D721Med (cell line): ENCODE measurements around the gene PALM.

Experiments
- DNase-seq: peaks from one replicate; pipeline ENCODE4 v3.0.0; 2011; ENCODE audit warnings: low spot score; ENCODE audit not compliant: insufficient read length
- FAIRE-seq: peaks from 2 replicates; lab custom pipeline; 2011; peaks lifted over from hg19 to GRCh38; lab: Jason Lieb, UNC
- CTCF ChIP-seq: IDR thresholded peaks from 2 replicates; pipeline ENCODE4 v1.5.1; 2012; ENCODE audit warnings: mild to moderate bottlenecking, control low read depth; ENCODE audit not compliant: insufficient read depth; ENCODE audit errors: missing control alignments

The PALM gene

GRCh38 chr19:772063-772462 lies 63.3 kb downstream of the PALM start:
- TF ChIP-seq CTCF = no peak
- DNase-seq (no peak), FAIRE-seq (no peak)

- FAIRE-seq = no peak
- DNase-seq = no peak
- TF ChIP-seq CTCF = no peak
Measured at GRCh38 chr19:772730-773436, 64.1 kb downstream of the PALM start.

- FAIRE-seq (no peak), DNase-seq (no peak)
- no peak for TF ChIP-seq CTCF
Measured at GRCh38 chr19:776549-776948, 67.8 kb downstream of the PALM start.

- DNase-seq (no peak), FAIRE-seq (no peak)
- no peak for TF ChIP-seq CTCF
Measured at GRCh38 chr19:778910-779653, 70.3 kb downstream of the PALM start.

GRCh38 chr19:780935-781334 lies 72.2 kb downstream of the PALM start:
- FAIRE-seq = no peak
- no peak for DNase-seq
- TF ChIP-seq CTCF = no peak

GRCh38 chr19:781800-782184 lies 73.1 kb downstream of the PALM start:
- no peak for FAIRE-seq
- no peak for TF ChIP-seq CTCF
- DNase-seq = no peak
